SJCRH30 (cell line): ENCODE measurements around the gene ELMO1. TPM values are rescaled to one million over a fixed set of nuclear protein-coding genes. Genes with fewer than 3 reads are reported as not detected.

ENCODE experiments used
- DNase-seq, 2 experiments: peaks; one replicate each; pipeline ENCODE4 v3.0.0-alpha.2; 2015 to 2020
- H3K27ac ChIP-seq: fragments of 250-450 bp; sonication (Bioruptor Pico); 2 replicates; pipeline ENCODE4 v1.5.1; 2020; ENCODE audit warnings: mild to moderate bottlenecking, moderate library complexity
- H3K27me3 ChIP-seq: fragments of 250-450 bp; sonication (Bioruptor Pico); 2 replicates; pipeline ENCODE4 v1.5.1; 2020; ENCODE audit warnings: mild to moderate bottlenecking, moderate library complexity
- H3K36me3 ChIP-seq: fragments of 250-450 bp; sonication (Bioruptor Pico); 2 replicates; pipeline ENCODE4 v1.5.1; 2020; ENCODE audit warnings: mild to moderate bottlenecking, moderate library complexity
- H3K4me1 ChIP-seq: fragments of 250-450 bp; sonication (Bioruptor Pico); 2 replicates; pipeline ENCODE4 v1.5.1; 2020; ENCODE audit warnings: mild to moderate bottlenecking, moderate library complexity
- H3K4me3 ChIP-seq: fragments of 250-450 bp; sonication (Bioruptor Pico); 2 replicates; pipeline ENCODE4 v1.5.1; 2020; ENCODE audit warnings: mild to moderate bottlenecking, moderate library complexity
- H3K9me3 ChIP-seq: fragments of 250-450 bp; sonication (Bioruptor Pico); replicated peaks from 2 replicates; pipeline ENCODE4 v1.5.1; 2020; ENCODE audit warnings: mild to moderate bottlenecking, moderate library complexity
- total RNA-seq: library from RNA; depleted of rRNA; stranded (reverse); fragments of >200 nt; shearing (Covaris generic); gene quantifications from 2 replicates; pipeline ENCODE4 v1.2.3, GENCODE V29; 2014

Gene ELMO1
- total RNA-seq, 1 experiment from 2014 or later, result 67.2 TPM

- H3K9me3 ChIP-seq, result no peaks in the 10 kb centered on the region
- no peak for DNase-seq
- peaks cover 4% of the 10 kb centered on the region for H3K4me1 ChIP-seq
- no peaks in the 10 kb centered on the region for H3K27me3 ChIP-seq
- H3K27ac ChIP-seq, result no peak overlapping the region
- peaks cover 15% of the 10 kb centered on the region for H3K36me3 ChIP-seq
- no peak overlapping the region for H3K4me3 ChIP-seq
Observed at GRCh38 chr7:37198041-37198905, 250.4 kb downstream of the ELMO1 start.

GRCh38 chr7:37197108-37197507 is 251.6 kb downstream of the ELMO1 start:
- H3K36me3 ChIP-seq, result peaks cover 15% of the 10 kb centered on the region
- H3K4me3 ChIP-seq, result no peak overlapping the region
- no peaks in the 10 kb centered on the region for H3K27me3 ChIP-seq
- no peak for DNase-seq
- no peaks in the 10 kb centered on the region for H3K9me3 ChIP-seq
- no peak overlapping the region for H3K27ac ChIP-seq
- H3K4me1 ChIP-seq, result peaks cover 4% of the 10 kb centered on the region

DNA sequence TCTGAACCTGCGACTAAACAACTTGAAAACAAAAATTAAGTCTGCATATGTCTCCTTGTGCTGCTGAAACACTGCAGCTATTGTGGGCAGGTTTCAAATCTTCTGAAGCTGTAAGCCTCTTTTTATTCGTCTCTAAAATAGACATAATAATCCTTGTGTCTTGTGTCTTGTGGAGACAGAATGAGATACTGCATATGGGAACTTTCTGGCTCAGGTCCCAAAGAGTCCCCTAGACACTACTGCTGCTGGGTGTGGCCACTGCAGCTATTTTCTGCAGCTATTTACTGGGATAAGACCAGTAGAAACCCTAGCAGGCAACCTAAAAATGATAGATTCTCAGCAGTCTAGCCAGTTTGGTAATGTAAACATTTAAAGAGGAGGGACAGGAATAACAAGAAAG is 252.0 kb downstream of the ELMO1 start:
- no peak for DNase-seq
- Histone ChIP-seq H3K9me3 (no peaks in the 10 kb centered on the region), H3K4me3 (no peak overlapping the region), H3K36me3 (peaks cover 15% of the 10 kb centered on the region), H3K27ac (no peak overlapping the region), H3K27me3 (no peaks in the 10 kb centered on the region), H3K4me1 (peaks cover 4% of the 10 kb centered on the region)

DNA sequence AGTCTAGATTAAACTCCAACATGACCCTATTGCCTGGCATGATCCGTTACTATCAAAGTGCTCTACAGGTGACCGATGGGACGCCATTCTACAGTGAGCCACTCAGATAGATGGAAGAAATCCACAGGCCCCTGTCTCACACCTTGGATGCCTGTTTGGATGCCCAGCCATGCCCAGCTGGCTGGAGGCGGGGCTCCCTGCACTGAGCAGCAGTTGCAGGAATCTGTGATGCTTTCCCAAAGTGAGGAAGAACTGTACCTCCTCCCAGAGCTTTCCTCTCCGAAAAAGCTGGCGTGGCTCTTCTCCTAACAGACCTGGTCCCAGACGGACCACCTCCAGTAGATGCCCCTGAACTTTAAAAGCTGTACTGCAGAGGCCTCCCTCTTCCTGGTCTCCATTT is 253.3 kb downstream of the ELMO1 start:
- Histone ChIP-seq H3K4me3 (no peak overlapping the region), H3K9me3 (no peaks in the 10 kb centered on the region), H3K36me3 (peaks cover 19% of the 10 kb centered on the region), H3K27me3 (no peaks in the 10 kb centered on the region), H3K4me1 (no peaks in the 10 kb centered on the region), H3K27ac (no peak overlapping the region)
- DNase-seq, result no peak

DNA sequence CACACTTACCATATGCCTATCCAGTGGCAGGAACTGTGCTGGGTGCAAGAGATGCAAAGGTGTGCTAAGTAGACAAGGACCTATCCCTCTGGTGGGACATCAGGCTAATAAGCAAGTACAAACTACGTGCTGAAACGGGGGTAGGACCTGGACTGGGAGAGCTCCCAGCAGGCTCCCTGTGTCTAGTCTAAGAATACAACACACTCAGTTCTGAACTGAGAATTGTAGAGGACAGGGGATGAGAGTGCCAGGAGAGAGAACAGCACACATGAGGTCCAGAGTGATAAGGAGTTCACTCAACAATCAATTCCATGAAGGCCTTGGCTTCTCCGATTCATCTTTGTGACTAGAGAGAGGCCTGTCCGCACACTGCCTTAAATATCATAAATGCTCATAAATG is 253.7 kb downstream of the ELMO1 start:
- peaks cover 19% of the 10 kb centered on the region for H3K36me3 ChIP-seq

GRCh38 chr7:37193775-37194135 is 254.9 kb downstream of the ELMO1 start:
- DNase-seq, result no peak
- Histone ChIP-seq H3K4me1 (no peaks in the 10 kb centered on the region), H3K36me3 (peaks cover 19% of the 10 kb centered on the region), H3K27me3 (no peaks in the 10 kb centered on the region), H3K9me3 (no peaks in the 10 kb centered on the region), H3K27ac (no peak overlapping the region), H3K4me3 (no peak overlapping the region)

More for the DNA sequence above, 253.7 kb downstream of the ELMO1 start:
- no peak overlapping the region for H3K4me3 ChIP-seq
- H3K27me3 ChIP-seq, result no peaks in the 10 kb centered on the region
- no peak overlapping the region for H3K27ac ChIP-seq
- no peaks in the 10 kb centered on the region for H3K4me1 ChIP-seq
- no peaks in the 10 kb centered on the region for H3K9me3 ChIP-seq
- DNase-seq, result no peak

- Histone ChIP-seq H3K4me3 (no peak overlapping the region), H3K27me3 (no peaks in the 10 kb centered on the region), H3K4me1 (no peaks in the 10 kb centered on the region), H3K36me3 (peaks cover 19% of the 10 kb centered on the region), H3K27ac (no peak overlapping the region), H3K9me3 (no peaks in the 10 kb centered on the region)
- no peak for DNase-seq
Observed at GRCh38 chr7:37193087-37193774, 255.4 kb downstream of the ELMO1 start.

DNA sequence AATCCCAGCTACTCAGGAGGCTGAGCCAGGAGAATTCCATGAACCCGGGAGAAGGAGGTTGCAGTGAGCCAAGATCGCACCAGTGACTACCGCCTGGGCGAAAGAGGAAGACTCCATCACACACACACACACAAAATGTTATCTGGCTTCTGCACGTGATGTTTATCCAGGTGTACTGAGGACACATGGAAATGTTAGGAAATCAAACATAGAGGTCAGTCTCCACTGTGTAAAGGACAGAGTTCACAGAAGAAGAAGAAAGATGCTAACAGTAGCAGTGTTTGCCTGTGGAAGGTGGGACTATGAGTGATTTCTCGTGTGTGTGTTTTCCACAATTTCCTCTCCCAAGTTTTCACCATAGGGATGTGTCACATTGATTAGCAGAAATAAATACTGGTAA is 256.9 kb downstream of the ELMO1 start:
- no peak for DNase-seq
- no peaks in the 10 kb centered on the region for H3K4me1 ChIP-seq
- H3K9me3 ChIP-seq, result no peaks in the 10 kb centered on the region
- H3K4me3 ChIP-seq, result no peak overlapping the region
- no peaks in the 10 kb centered on the region for H3K27me3 ChIP-seq
- peaks cover 19% of the 10 kb centered on the region for H3K36me3 ChIP-seq
- H3K27ac ChIP-seq, result no peak overlapping the region

- no peaks in the 10 kb centered on the region for H3K4me1 ChIP-seq
- no peaks in the 10 kb centered on the region for H3K27me3 ChIP-seq
- no peak overlapping the region for H3K4me3 ChIP-seq
- no peak for DNase-seq
- no peaks in the 10 kb centered on the region for H3K9me3 ChIP-seq
- no peak overlapping the region for H3K27ac ChIP-seq
- peaks cover 6% of the 10 kb centered on the region for H3K36me3 ChIP-seq
Observed at GRCh38 chr7:37187179-37187578, 261.5 kb downstream of the ELMO1 start.

DNA sequence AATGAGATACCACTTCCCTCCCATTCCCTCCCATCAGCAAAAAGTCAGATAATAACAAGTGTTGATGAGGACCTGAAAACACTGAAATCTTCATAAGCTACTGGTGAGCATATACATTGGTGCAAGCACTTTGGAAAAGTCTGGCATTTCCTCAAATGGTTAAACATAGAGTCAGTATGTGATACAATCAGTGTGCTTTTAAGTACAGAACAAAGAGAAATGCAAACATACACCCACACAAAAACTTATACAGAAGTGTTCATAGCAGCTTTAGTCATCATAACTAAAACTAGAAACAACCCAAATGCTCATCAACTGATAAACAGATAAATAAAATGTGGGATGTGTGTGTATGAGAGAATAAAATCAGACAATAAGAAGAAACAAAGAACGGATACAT is 261.9 kb downstream of the ELMO1 start:
- H3K9me3 ChIP-seq, result no peaks in the 10 kb centered on the region
- H3K4me1 ChIP-seq, result no peaks in the 10 kb centered on the region
- no peaks in the 10 kb centered on the region for H3K27me3 ChIP-seq
- DNase-seq, result no peak
- H3K27ac ChIP-seq, result no peak overlapping the region
- H3K36me3 ChIP-seq, result peaks cover 6% of the 10 kb centered on the region
- H3K4me3 ChIP-seq, result no peak overlapping the region

DNA sequence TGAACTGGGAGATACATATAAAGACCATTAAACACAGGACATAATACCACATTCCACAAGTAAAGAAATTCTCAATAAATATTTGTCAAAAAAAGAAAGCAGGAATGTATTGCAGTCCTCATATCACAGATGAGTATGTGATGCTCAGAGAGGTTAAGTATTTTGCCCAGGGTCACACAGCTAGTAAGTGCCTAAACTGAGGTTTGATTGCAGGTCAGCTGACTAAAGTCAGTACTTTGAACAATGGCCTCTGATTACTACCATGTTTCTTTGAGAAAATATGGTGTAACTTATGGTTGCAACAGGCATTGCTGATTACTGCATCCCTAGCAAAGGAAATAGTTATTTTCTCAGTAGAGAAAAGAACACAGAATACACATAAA is 267.1 kb downstream of the ELMO1 start:
- no peak overlapping the region for H3K4me3 ChIP-seq
- H3K27ac ChIP-seq, result no peak overlapping the region
- no peaks in the 10 kb centered on the region for H3K27me3 ChIP-seq
- no peaks in the 10 kb centered on the region for H3K4me1 ChIP-seq
- no peaks in the 10 kb centered on the region for H3K9me3 ChIP-seq
- no peaks in the 10 kb centered on the region for H3K36me3 ChIP-seq
- no peak for DNase-seq

- no peak overlapping the region for H3K27ac ChIP-seq
- no peaks in the 10 kb centered on the region for H3K9me3 ChIP-seq
- no peaks in the 10 kb centered on the region for H3K4me1 ChIP-seq
- no peaks in the 10 kb centered on the region for H3K27me3 ChIP-seq
- no peaks in the 10 kb centered on the region for H3K36me3 ChIP-seq
- H3K4me3 ChIP-seq, result no peak overlapping the region
- no peak for DNase-seq
Observed at GRCh38 chr7:37180828-37181549, 267.7 kb downstream of the ELMO1 start.

GRCh38 chr7:37176079-37176478 is 272.6 kb downstream of the ELMO1 start:
- H3K36me3 ChIP-seq, result peaks cover 7% of the 10 kb centered on the region
- H3K9me3 ChIP-seq, result no peaks in the 10 kb centered on the region
- H3K4me3 ChIP-seq, result no peak overlapping the region
- no peak overlapping the region for H3K27ac ChIP-seq
- H3K27me3 ChIP-seq, result no peaks in the 10 kb centered on the region
- no peaks in the 10 kb centered on the region for H3K4me1 ChIP-seq
- no peak for DNase-seq

GRCh38 chr7:37174460-37174859 is 274.2 kb downstream of the ELMO1 start:
- H3K36me3 ChIP-seq, result peaks cover 17% of the 10 kb centered on the region
- H3K9me3 ChIP-seq, result peaks cover 5% of the 10 kb centered on the region
- H3K4me3 ChIP-seq, result no peak overlapping the region
- H3K27ac ChIP-seq, result no peak overlapping the region
- no peaks in the 10 kb centered on the region for H3K4me1 ChIP-seq
- no peak for DNase-seq
- no peaks in the 10 kb centered on the region for H3K27me3 ChIP-seq

DNA sequence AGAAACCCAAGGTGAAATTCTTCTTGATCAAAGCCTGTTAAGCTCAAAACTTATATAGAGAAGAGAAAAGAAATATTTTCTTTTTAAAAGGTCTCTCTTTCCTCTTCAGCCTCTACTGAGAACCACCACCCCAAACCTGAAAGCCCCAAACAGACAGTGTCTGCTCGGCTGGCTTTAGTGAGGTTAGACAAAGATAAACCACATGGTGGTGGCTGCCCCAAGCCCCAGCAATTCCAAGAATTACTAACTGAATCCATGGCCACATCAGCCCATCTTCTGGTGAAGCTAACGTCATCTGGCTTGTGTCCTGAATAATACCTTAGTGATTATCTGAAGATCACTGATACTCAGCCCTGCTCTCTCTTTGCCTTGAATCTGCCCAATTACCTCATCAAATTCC is 275.0 kb downstream of the ELMO1 start:
- no peak overlapping the region for H3K4me3 ChIP-seq
- H3K4me1 ChIP-seq, result no peaks in the 10 kb centered on the region
- H3K27ac ChIP-seq, result no peak overlapping the region
- peaks cover 5% of the 10 kb centered on the region for H3K9me3 ChIP-seq
- no peak for DNase-seq
- peaks cover 20% of the 10 kb centered on the region for H3K36me3 ChIP-seq
- no peaks in the 10 kb centered on the region for H3K27me3 ChIP-seq
